IMR-90 (cell line): ENCODE measurements around the gene LHX5. TPM values are rescaled to one million over a fixed set of nuclear protein-coding genes. Genes with fewer than 3 reads are reported as not detected.

Experiments used
- ATAC-seq: fragments of 200-7000 bp; cut with Tn5 transposase; 2 replicates; pipeline ENCODE4 v1.9.1; 2020; ENCODE audit warnings: low read depth, mild to moderate bottlenecking, moderate library complexity
- BruUV-seq: library from RNA; stranded (reverse); fragments of 400-500 nt; replicated peaks from 2 replicates; lab custom pipeline; 2021; lab: Mats Ljungman, UMichigan
- CTCF ChIA-PET: fragments of 300-600 bp; formaldehyde crosslinking; extraction: SDS; loops from one replicate; lab custom pipeline; 2021; ENCODE audit warnings: antibody characterized with exemption; lab: Yijun Ruan, JAX
- POLR2A ChIA-PET: fragments of 300-600 bp; sonication (Branson Sonifier 250); formaldehyde crosslinking; loops from one replicate; lab custom pipeline; 2022; ENCODE audit warnings: antibody characterized with exemption; ENCODE audit not compliant: unreplicated experiment; lab: Charles Lee
- DNase-seq: peaks from one replicate; pipeline ENCODE4 v3.0.0; 2013
- H2AFZ ChIP-seq: replicated peaks from 2 replicates; pipeline ENCODE3; 2013; ENCODE audit warnings: low read length, mild to moderate bottlenecking; ENCODE audit not compliant: poor library complexity
- H2AK5ac ChIP-seq: 2 replicates; pipeline ENCODE4 v1.6.1; 2013; ENCODE audit warnings: low read depth, low read length, inconsistent platforms
- H2AK9ac ChIP-seq: replicated peaks from 2 replicates; pipeline ENCODE3; 2013; ENCODE audit warnings: mild to moderate bottlenecking, low read depth, low read length, moderate library complexity; ENCODE audit not compliant: poor library complexity
- H2BK120ac ChIP-seq: 2 replicates; pipeline ENCODE4 v1.6.1; 2013; ENCODE audit warnings: low read depth, low read length, inconsistent platforms
- H2BK15ac ChIP-seq: 3 replicates; pipeline ENCODE4 v1.6.1; 2013; ENCODE audit warnings: low read depth, low read length, inconsistent platforms
- H2BK20ac ChIP-seq: 2 replicates; pipeline ENCODE4 v1.6.1; 2013; ENCODE audit warnings: low read depth, mild to moderate bottlenecking, inconsistent platforms, low read length, moderate library complexity
- H2BK5ac ChIP-seq: 2 replicates; pipeline ENCODE4 v1.6.1; 2013; ENCODE audit warnings: mild to moderate bottlenecking, low read depth, low read length, inconsistent platforms; ENCODE audit not compliant: poor library complexity, severe bottlenecking
- H3K14ac ChIP-seq: replicated peaks from 2 replicates; pipeline ENCODE4 v1.6.1; 2013; ENCODE audit warnings: low read depth, low read length, inconsistent platforms
- H3K18ac ChIP-seq: 2 replicates; pipeline ENCODE4 v1.6.1; 2013; ENCODE audit warnings: low read depth, low read length, control low read depth
- H3K23ac ChIP-seq: 2 replicates; pipeline ENCODE4 v1.6.1; 2013; ENCODE audit warnings: low read depth, low read length, inconsistent platforms
- H3K27ac ChIP-seq: 2 replicates; pipeline ENCODE4 v1.5.1; 2013; ENCODE audit warnings: mild to moderate bottlenecking, control low read depth, low read length; ENCODE audit not compliant: insufficient read depth
- H3K27me3 ChIP-seq: 2 replicates; pipeline ENCODE4 v1.6.1; 2013; ENCODE audit warnings: low read length; ENCODE audit not compliant: control insufficient read depth, insufficient read depth
- H3K36me3 ChIP-seq: 2 replicates; pipeline ENCODE4 v1.6.1; 2013; ENCODE audit warnings: low read length, mixed read lengths; ENCODE audit not compliant: control insufficient read depth, insufficient read depth
- H3K4ac ChIP-seq: 2 replicates; pipeline ENCODE4 v1.6.1; 2013; ENCODE audit warnings: low read depth, low read length, inconsistent platforms
- H3K4me1 ChIP-seq: 2 replicates; pipeline ENCODE4 v1.6.1; 2013; ENCODE audit warnings: low read length, mixed read lengths; ENCODE audit not compliant: control insufficient read depth, insufficient read depth
- H3K4me2 ChIP-seq: 2 replicates; pipeline ENCODE4 v1.6.1; 2013; ENCODE audit warnings: low read depth, mild to moderate bottlenecking, control low read depth, low read length, moderate library complexity
- H3K4me3 ChIP-seq: 2 replicates; pipeline ENCODE4 v1.5.1; 2013; ENCODE audit warnings: low read depth, mild to moderate bottlenecking, control low read depth, low read length, moderate library complexity; ENCODE audit not compliant: insufficient read depth
- H3K56ac ChIP-seq: 2 replicates; pipeline ENCODE4 v1.6.1; 2013; ENCODE audit warnings: low read length, inconsistent platforms; ENCODE audit not compliant: insufficient read depth; ENCODE audit errors: extremely low read depth
- H3K79me1 ChIP-seq, 2 experiments: 2 replicates each; pipeline ENCODE4 v1.6.1; 2013; ENCODE audit warnings: low read length in 2 of 2, inconsistent platforms in 1 of 2, low read depth in 1 of 2
- H3K9ac ChIP-seq: 2 replicates; pipeline ENCODE4 v1.6.1; 2013; ENCODE audit warnings: low read depth, low read length, control low read depth
- H3K9me1 ChIP-seq: 2 replicates; pipeline ENCODE4 v1.6.1; 2013; ENCODE audit warnings: low read length, inconsistent platforms; ENCODE audit not compliant: insufficient read depth
- H3K9me3 ChIP-seq: 2 replicates; pipeline ENCODE4 v1.6.1; 2013; ENCODE audit warnings: low read length; ENCODE audit not compliant: control insufficient read depth, insufficient read depth
- H4K20me1 ChIP-seq: 2 replicates; pipeline ENCODE4 v1.6.1; 2013; ENCODE audit warnings: low read length, inconsistent platforms; ENCODE audit not compliant: insufficient read depth
- H4K5ac ChIP-seq: 2 replicates; pipeline ENCODE4 v1.6.1; 2013; ENCODE audit warnings: mild to moderate bottlenecking, low read depth, low read length, control low read depth
- H4K8ac ChIP-seq, 2 experiments: 2 replicates each; pipeline ENCODE4 v1.6.1; 2013; ENCODE audit warnings: low read depth in 2 of 2, low read length in 2 of 2, control low read depth in 1 of 2, inconsistent platforms in 1 of 2
- H4K91ac ChIP-seq: 2 replicates; pipeline ENCODE4 v1.6.1; 2013; ENCODE audit warnings: low read depth, low read length, inconsistent platforms; ENCODE audit not compliant: insufficient read depth
- BHLHE40 ChIP-seq: fragments of 150-350 bp; IDR thresholded peaks from 2 replicates; pipeline ENCODE4 v1.6.1; 2016; ENCODE audit warnings: mild to moderate bottlenecking, low read depth, low read length
- CEBPB ChIP-seq: IDR thresholded peaks from 2 replicates; pipeline ENCODE4 v1.6.1; 2012; ENCODE audit warnings: low read depth, low read length, improper control_type of control experiment
- CHD1 ChIP-seq: IDR thresholded peaks from 2 replicates; pipeline ENCODE4 v1.6.1; 2012; ENCODE audit warnings: low read depth, low read length, improper control_type of control experiment
- ELK1 ChIP-seq: fragments of 150-350 bp; IDR thresholded peaks from 2 replicates; pipeline ENCODE4 v1.6.1; 2016; ENCODE audit warnings: low read depth, mild to moderate bottlenecking, low read length, moderate library complexity, borderline replicate concordance
- MAFK ChIP-seq: IDR thresholded peaks from 2 replicates; pipeline ENCODE4 v1.6.1; 2012; ENCODE audit warnings: low read depth, low read length, improper control_type of control experiment
- MAZ ChIP-seq: IDR thresholded peaks from 2 replicates; pipeline ENCODE4 v1.6.1; 2012; ENCODE audit warnings: low read depth, mild to moderate bottlenecking, low read length, improper control_type of control experiment, moderate library complexity, borderline replicate concordance
- MXI1 ChIP-seq: IDR thresholded peaks from 2 replicates; pipeline ENCODE4 v1.6.1; 2012; ENCODE audit warnings: low read depth, mild to moderate bottlenecking, low read length, moderate library complexity, borderline replicate concordance
- NFE2L2 ChIP-seq: fragments of 150-350 bp; IDR thresholded peaks from 2 replicates; pipeline ENCODE4 v1.6.1; 2016; ENCODE audit warnings: low read depth, mild to moderate bottlenecking, low read length
- RAD21 ChIP-seq: IDR thresholded peaks from 2 replicates; pipeline ENCODE4 v1.6.1; 2012; ENCODE audit warnings: low read length, improper control_type of control experiment
- RCOR1 ChIP-seq: IDR thresholded peaks from 2 replicates; pipeline ENCODE4 v1.6.1; 2012; ENCODE audit warnings: mild to moderate bottlenecking, low read length, improper control_type of control experiment; ENCODE audit not compliant: insufficient replicate concordance
- RFX5 ChIP-seq: IDR thresholded peaks from 2 replicates; pipeline ENCODE4 v1.8.0; 2012; ENCODE audit warnings: low read depth, mild to moderate bottlenecking, low read length, moderate library complexity
- SMC3 ChIP-seq: fragments of 150-350 bp; IDR thresholded peaks from 2 replicates; pipeline ENCODE4 v1.6.1; 2016; ENCODE audit warnings: low read depth, mild to moderate bottlenecking, antibody characterized with exemption, low read length, moderate library complexity
- WGBS, 2 experiments: methylation state at CpG; one replicate each; pipeline versions ENCODE4 v1.1.5 to v1.1.7; 2013; ENCODE audit warnings: missing lambda C conversion rate in 2 of 2; ENCODE audit not compliant: insufficient read length in 1 of 2; ENCODE audit errors: extremely low coverage in 2 of 2; 5-methylcytosine and 5-hydroxymethylcytosine counted together
- dilution Hi-C: fragments of 300-500 bp; cut with HindIII; formaldehyde crosslinking; loops from one replicate; pipeline ENCODE4 v1.14.3; 2018; ENCODE audit warnings: low sequenced_read_pairs; ENCODE audit not compliant: unreplicated experiment
- in situ Hi-C: fragments of 300-500 bp; cut with MboI; formaldehyde crosslinking; loops from 3 replicates; pipeline ENCODE4 v1.14.3; 2019; ENCODE audit warnings: low sequenced_read_pairs, inconsistent platforms, mixed read lengths
- intact Hi-C: fragments of 100-400 bp; cut with micrococcal nuclease; formaldehyde crosslinking; loops from 2 replicates; pipeline ENCODE4 v1.10.0; 2022
- polyA plus RNA-seq, 3 experiments: library from polyadenylated mRNA; depleted of rRNA; stranded (reverse); fragments of >200 nt; gene quantifications; 2 replicates each; pipeline ENCODE4 v1.2.3, GENCODE V29; 2012; ENCODE audit warnings: low replicate concordance in 1 of 3
- total RNA-seq: library from RNA; depleted of rRNA; stranded (reverse); fragments of >200 nt; gene quantifications from 2 replicates; pipeline ENCODE4 v1.2.3, GENCODE V29; 2012

The LHX5 gene
- total and polyA plus RNA-seq, 2 of the 4 experiments (the other 2 are of a cell fraction): not detected

- peak; percentile 4 for DNase-seq
- H3K23ac ChIP-seq: no peak overlapping the region
- no peak overlapping the region for H3K27ac ChIP-seq
- no peaks in the 10 kb centered on the region for H3K9me1 ChIP-seq
- H3K56ac ChIP-seq: no peak overlapping the region
- intact Hi-C loops (no loop called here), dilution Hi-C loops (no loop called here), in situ Hi-C loops (no loop called here)
- no peaks in the 10 kb centered on the region for H4K20me1 ChIP-seq
- peaks cover 0 to 8% of the 10 kb centered on the region in 2 experiments; a peak in 2 of 4 replicates for H3K79me1 ChIP-seq
- TF ChIP-seq RFX5: no peak
- no peak for TF ChIP-seq BHLHE40
- TF ChIP-seq NFE2L2: no peak
- TF ChIP-seq RCOR1: no peak
- TF ChIP-seq MXI1: no peak
- no peak for TF ChIP-seq CEBPB
- no peak for TF ChIP-seq MAFK
- no peak for TF ChIP-seq MAZ
- no peak for TF ChIP-seq SMC3
- TF ChIP-seq CHD1: no peak
- TF ChIP-seq ELK1: no peak
- TF ChIP-seq RAD21: no peak
- no peak overlapping the region for H3K4me2 ChIP-seq
- no peaks in the 10 kb centered on the region for H3K36me3 ChIP-seq
- no peak overlapping the region for H3K9ac ChIP-seq
- no peak overlapping the region for H2AFZ ChIP-seq
- no peak overlapping the region for H2BK15ac ChIP-seq
- H2BK5ac ChIP-seq: no peak overlapping the region
- no peak overlapping the region for H3K4ac ChIP-seq
- H3K14ac ChIP-seq: no peak overlapping the region
- no TSS peak for BruUV-seq
- ChIA-PET POLR2A (no interaction called here), CTCF (interaction anchor here (0.7 kb wide), 1 partner anchor 74 kb away, joined by 4 read pairs; no protein-coding TSS in a partner anchor)
- no peak overlapping the region for H4K8ac ChIP-seq
- no peak overlapping the region for H3K4me3 ChIP-seq
- peaks cover 2% of the 10 kb centered on the region; the same call in 1 of the 2 replicates for H3K4me1 ChIP-seq
- WGBS, 2 experiments: no CpG with 5 or more reads among the region's 13 CpGs
- no peak overlapping the region for H2BK20ac ChIP-seq
- H3K18ac ChIP-seq: no peak overlapping the region
- ATAC-seq: no peak
- H3K9me3 ChIP-seq: no peaks in the 10 kb centered on the region
- H4K5ac ChIP-seq: no peak overlapping the region
- no peak overlapping the region for H4K91ac ChIP-seq
- no peak overlapping the region for H2AK9ac ChIP-seq
- H3K27me3 ChIP-seq: no peaks in the 10 kb centered on the region; the same call in 1 of the 2 replicates
- no peak overlapping the region for H2AK5ac ChIP-seq
- no peak overlapping the region for H2BK120ac ChIP-seq
Measured at GRCh38 chr12:113418213-113418879, 53.3 kb downstream of the LHX5 start.
